IMR-90 (cell line): Measurements from ENCODE around the gene SHISA4.

ENCODE experiments used
- BHLHE40 ChIP-seq: fragments of 150-350 bp; IDR thresholded peaks from 2 replicates; pipeline ENCODE4 v1.6.1; 2016; ENCODE audit warnings: mild to moderate bottlenecking, low read depth, low read length
- CHD1 ChIP-seq: IDR thresholded peaks from 2 replicates; pipeline ENCODE4 v1.6.1; 2012; ENCODE audit warnings: low read depth, low read length, improper control_type of control experiment
- CTCF ChIP-seq: conservative IDR thresholded peaks from 2 replicates; pipeline ENCODE4 v1.5.1; 2012; ENCODE audit warnings: mild to moderate bottlenecking, low read depth, low read length, improper control_type of control experiment
- FOS ChIP-seq: fragments of 150-350 bp; IDR thresholded peaks from 2 replicates; pipeline ENCODE4 v1.6.1; 2016; ENCODE audit warnings: low read depth, low read length
- MAFK ChIP-seq: IDR thresholded peaks from 2 replicates; pipeline ENCODE4 v1.6.1; 2012; ENCODE audit warnings: low read depth, low read length, improper control_type of control experiment
- MAZ ChIP-seq: IDR thresholded peaks from 2 replicates; pipeline ENCODE4 v1.6.1; 2012; ENCODE audit warnings: low read depth, mild to moderate bottlenecking, low read length, improper control_type of control experiment, moderate library complexity, borderline replicate concordance
- NFE2L2 ChIP-seq: fragments of 150-350 bp; IDR thresholded peaks from 2 replicates; pipeline ENCODE4 v1.6.1; 2016; ENCODE audit warnings: low read depth, mild to moderate bottlenecking, low read length
- POLR2A ChIP-seq: IDR thresholded peaks from 2 replicates; pipeline ENCODE4 v1.6.1; 2012; ENCODE audit warnings: mild to moderate bottlenecking, low read depth, low read length
- RAD21 ChIP-seq: IDR thresholded peaks from 2 replicates; pipeline ENCODE4 v1.6.1; 2012; ENCODE audit warnings: low read length, improper control_type of control experiment
- RCOR1 ChIP-seq: IDR thresholded peaks from 2 replicates; pipeline ENCODE4 v1.6.1; 2012; ENCODE audit warnings: mild to moderate bottlenecking, low read length, improper control_type of control experiment; ENCODE audit not compliant: insufficient replicate concordance
- USF2 ChIP-seq: fragments of 150-350 bp; IDR thresholded peaks from 2 replicates; pipeline ENCODE4 v1.6.1; 2017; ENCODE audit warnings: mild to moderate bottlenecking, antibody characterized with exemption, low read length, low read depth

GRCh38 chr1:201898240-201898894 lies 9.7 kb downstream of the SHISA4 start:
- no peak for TF ChIP-seq RAD21
- no peak for TF ChIP-seq USF2
- TF ChIP-seq CTCF: no peak
- TF ChIP-seq MAZ: no peak
- no peak for TF ChIP-seq POLR2A
- no peak for TF ChIP-seq BHLHE40
- no peak for TF ChIP-seq MAFK
- no peak for TF ChIP-seq NFE2L2
- TF ChIP-seq RCOR1: no peak
- TF ChIP-seq FOS: no peak
- no peak for TF ChIP-seq CHD1
